ENCODE data around the gene EPDR1.

Gene EPDR1

DNA sequence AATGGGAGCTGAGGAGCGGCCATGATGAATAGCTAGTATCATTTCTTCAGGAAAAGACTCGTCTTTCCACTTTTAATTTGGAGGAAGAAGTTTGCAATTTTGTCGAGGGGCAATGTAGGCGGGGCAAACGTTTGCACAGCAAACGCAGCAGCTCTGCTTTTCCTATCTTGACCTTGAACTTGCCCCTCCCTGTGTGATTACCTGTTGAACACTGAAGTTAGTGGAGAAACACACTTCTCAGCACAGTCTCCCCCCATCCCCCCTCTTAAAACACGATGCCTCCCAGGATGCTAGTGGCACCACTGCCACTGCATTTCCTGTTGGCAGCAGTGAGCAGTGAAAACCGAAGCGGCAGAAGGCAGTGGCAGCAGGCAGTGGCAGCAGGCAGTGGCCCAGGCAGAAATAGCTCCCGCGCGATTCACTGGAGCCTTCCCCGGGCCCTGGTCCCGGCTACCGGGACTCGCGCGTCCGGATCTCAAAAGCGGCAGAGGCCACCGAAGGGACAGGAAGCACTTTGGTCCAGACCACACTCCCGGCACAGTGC lies at the start of gene EPDR1:
Gene EPDR1, plus strand, starts transcription at position 336 of the 544 bp plus-strand sequence. CDS start 300 bp downstream, outside the sequence.
- no peak for DNase-seq (ENCODE audit: low read depth in 2 of 2)

DNA sequence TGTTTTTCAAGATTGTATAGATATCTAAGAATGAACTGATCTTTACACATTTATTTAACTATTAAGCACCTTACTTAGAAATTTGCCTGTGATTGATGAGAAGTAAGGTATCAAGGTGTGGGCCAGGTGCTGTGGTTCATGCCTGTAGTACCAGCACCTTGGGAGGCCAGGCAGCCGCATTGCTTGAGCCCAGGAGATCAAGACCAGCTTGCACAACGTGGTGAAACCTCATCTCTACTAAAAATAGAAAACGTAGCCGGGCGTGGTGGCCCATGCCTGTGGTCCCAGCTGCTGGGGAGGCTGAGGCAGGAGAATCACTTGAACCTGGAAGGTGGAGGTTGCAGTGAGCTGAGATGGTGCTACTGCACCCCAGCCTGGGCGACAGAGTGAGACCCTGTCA lies 38.4 kb upstream of the EPDR1 start:
- DNase-seq (ENCODE audit: low read depth in 2 of 2), result no peak

DNA sequence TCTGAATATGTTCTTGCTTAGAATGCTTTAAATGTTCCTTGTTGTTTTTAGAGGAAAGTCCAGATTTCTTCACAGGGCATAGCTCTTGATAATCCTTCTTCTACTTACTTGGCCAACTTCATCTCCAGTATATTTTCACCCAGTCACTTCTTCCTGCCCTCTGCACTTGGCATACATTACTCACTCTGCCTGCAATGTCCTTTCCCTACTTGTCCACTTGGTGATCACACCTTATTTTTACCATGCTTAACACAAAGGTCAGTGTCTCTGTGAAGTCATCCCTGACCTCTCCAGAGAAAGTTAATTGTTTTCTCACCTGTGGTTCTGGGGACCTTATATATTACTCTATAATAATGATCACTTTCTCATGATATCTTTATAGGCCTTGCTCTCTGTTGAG lies 27.1 kb upstream of the EPDR1 start:
- no peak for DNase-seq (ENCODE audit: low read depth in 2 of 2)

DNA sequence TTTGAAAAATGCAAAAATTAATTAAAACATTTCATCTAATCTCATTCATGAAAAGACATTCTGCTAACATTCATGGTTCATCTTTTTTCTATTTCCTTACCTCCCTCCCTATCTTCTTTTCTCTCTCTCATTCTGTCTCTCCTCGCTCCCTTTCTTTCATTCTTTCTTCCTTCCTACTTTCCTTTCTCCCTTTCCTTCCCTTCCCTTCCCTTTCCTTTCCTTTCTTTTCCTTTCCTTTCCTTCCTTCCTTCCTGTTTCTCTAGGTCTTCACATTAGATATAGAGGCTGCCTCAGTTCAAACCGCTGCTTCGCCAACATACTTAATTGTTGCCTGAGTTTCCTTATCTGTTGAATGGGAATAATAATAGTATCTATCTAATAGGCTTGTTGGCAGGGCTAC lies 25.8 kb upstream of the EPDR1 start:
- DNase-seq (ENCODE audit: low read depth in 2 of 2), result no peak

DNA sequence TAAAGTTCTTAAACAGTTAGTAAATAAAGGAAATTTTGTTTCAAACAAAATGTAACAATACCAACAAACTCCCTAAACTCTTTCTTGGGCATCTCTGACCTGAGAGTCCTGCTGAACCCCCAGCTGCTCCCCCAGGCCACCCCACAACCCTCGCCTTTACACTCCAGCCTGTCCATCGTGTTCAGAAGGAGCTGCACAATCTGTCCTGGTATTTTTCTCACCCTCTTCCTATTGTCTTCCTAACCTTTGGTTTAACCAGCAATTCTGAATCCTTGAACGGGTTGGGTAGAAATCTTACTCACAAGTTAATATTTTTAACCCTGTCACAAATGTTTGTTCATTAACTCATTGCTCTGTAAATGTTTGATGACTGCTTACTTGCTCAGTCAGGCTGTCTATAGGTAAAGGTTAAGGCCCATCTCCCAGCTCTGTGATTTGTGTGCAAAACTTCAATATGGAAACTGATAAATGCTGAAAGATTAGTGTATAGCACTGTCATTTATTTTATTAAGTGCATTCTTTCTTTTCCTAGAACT lies 20.7 kb upstream of the EPDR1 start:
- DNase-seq (ENCODE audit: low read depth in 2 of 2), result no peak

DNA sequence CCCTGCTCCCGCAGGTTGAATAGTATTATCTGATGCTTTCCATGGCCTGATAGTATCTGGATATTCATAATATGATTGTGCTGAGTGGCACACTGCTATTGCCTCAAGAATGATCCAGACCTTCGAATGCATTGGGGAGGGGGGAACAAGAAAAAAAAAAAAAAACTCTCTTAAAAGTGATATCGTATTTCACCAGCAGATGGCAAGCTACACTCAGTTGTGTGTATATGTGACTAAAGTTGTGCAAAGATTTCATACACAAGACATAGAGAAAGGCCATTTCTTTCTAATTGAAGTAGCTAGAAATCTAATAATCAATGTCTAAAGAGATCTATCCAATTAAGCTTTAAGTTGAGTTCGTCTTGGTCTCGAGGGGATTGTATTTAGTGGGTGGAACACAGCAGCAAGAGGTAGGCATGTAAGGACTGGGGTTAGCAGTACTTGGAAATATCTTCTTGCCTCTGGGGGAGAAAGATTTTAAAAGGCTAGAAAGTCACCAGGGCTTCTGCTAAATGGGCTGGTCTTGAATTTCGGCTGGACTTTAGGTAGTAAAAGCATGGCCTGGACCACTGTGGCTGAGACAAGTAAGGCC lies 19.1 kb upstream of the EPDR1 start:
- DNase-seq (ENCODE audit: low read depth in 2 of 2), result no peak

DNA sequence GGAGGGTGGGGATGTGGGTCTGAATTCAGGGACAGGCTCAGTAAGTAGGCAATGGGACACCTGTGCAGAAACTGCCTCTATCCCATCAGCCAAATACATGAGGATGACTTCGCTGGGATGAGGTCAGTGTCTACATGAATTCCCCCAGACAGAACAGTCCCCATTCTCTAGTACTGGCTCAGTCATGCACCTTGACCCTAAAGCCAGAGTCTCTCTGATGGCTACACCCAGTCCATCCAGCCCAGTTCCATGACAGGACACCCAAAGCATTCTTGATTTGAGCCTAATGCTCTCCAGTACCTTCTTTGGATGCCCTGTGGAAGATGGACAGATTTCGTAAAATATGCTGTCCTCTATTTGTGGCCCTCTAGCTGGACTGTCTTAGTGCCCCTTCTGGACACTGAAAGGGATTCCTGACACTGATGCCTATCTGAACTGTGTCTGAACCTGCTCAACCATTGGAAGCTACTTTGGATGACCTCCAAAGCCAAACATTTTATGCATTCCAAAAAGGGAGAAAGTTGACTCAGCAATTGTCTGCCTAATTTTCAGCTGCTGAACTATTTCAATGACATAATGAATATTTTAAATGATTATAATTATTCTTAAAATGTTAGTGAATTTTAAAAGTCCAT lies 18.4 kb upstream of the EPDR1 start:
- no peak for DNase-seq (ENCODE audit: low read depth in 2 of 2)

DNA sequence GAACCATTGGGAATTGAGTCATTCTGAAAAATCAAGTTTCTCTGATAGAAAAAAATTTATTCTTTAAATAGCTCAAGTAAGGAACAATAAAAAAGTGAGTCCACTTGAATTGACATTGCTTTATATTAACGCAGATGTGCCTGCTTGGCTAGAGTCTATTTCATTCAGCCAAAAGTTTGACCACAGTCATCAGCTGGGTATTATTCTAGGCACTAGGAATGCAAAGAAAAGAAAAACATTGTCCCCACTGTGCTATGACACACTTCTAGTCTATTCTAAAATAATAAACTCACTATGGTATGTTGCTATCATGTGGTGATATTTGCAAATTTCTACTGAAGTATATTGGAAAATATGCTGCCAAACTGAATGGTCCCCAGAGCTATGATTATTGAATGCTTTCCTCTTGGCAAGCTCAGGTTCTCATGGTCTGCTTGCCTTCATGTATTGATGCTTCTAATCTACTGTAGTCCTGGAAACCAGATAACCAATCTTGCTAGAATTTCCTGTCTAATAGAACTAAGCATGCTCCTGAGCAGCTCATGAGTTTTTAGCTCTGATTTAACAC lies 12.1 kb upstream of the EPDR1 start:
- no peak for DNase-seq (ENCODE audit: low read depth in 2 of 2)

DNA sequence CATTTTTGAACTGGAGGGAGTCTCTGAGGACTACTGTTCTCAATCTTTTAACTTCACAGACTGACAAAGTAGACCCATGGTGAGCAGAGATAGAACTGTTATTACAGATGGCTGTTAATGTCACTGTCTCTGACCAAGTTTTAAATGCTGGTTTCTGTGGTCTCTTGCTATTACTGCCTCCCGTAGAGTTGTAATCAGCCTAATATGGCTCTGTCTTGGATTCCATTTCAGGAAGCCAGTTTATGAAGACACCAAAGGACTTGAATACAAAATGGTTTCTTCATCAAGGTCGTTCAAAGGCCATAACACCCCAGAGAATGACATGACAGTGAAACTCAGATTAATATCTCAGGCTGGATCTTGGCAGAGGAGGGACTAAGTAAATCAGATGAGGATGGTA lies 7.7 kb upstream of the EPDR1 start:
- no peak for DNase-seq (ENCODE audit: low read depth in 2 of 2)

DNA sequence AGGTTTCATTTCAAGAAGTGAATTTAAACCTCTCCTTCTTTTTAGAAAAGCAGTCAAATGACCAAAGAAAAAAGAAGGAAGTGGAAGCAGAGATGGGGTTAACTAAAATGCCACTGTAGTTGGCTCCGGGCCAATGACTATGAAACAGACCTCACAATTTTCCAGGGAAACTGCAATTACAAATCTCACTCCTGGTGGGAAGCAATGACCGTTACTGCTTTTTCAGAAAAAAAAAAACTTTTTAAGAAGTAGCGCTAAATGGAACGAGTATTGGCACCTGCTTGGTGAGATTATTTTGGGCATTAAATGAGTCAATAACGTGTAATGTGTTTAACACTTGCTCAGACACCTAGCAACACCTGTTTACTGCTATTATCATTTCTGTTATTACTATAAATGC lies 5.0 kb upstream of the EPDR1 start:
- no peak for DNase-seq (ENCODE audit: low read depth in 2 of 2)

DNA sequence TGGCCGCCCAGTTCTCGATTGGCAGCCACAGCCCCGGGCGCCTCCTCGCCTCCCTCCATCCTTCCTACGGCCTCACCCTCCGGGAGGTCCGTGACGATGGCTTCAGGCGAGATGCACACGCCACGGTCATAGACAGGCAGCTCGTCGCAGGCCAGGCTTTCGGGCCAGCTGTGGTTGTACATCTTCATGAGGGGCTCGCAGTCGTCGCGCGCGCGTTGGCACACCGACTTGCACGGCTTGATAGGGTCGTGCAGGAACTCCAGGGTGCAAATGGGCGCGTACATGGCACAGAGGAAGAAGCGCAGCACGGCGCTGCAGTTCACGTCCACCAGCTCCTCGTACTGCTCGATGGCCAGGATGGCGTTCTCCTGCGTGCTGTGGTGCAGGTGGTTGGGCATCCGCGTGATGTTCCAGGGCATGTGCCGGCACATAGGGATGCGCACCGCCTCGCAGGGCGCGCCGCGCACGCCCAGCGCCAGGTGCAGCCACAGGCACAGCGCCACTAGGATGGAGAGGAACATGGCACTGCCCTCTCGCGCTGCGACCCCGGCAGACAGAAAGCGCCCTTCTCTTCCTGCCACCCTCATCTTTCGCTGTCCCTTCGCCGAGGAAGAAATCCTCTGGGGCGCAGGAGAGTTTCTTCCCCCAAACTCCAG lies 4.3 kb upstream of the EPDR1 start:
- DNase-seq (ENCODE audit: low read depth in 2 of 2), result no peak

DNA sequence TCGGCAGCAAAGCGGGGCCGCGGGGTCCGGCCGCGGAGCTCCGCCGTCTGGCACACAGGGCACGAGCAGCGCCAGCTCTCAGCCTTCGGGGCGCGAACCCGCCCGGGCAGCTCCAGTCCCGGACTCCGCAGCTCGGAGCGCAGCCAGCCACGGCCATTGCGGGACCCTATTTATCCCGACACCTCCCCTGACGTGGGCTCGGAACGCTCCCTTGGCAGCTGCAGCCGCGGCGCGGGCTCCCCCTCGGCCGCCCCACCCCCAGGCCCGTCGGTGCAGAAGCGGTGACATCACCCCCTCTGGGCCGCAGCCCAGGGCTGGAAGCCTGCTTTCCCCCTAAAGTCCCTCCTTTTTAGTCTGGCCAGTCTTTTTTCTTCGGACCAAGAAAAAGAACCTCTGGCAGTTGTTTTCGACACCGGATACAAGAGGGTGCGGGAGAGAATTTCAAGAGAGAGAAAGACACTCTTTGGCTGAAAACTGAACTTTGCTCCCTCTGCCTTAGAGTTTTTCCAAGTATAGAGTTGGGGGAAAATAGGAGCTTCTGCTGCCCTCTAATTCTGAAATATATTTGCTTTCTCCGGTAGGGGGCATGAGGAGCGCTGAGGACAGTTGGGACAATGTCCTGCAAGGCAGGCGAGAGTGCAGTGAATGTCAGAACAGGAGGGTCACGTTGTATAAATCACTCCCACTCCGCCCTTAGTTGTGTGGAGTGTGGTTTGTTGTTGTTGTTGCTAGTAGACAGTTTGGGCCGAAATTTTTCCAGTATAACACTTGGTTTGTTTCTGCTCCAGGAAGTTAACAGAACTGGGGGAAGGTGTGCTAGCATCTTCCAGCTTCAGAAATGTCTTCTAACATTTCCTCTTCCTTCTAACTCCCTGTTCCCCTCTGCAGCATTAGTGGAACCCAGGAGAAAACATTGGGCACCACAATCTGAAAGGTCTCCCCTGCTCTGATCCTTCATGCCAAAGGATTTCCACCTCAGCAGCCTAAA lies 3.5 kb upstream of the EPDR1 start, which contains the start of gene SFRP4:
Gene SFRP4, minus strand, starts transcription at position 145 of the 988 bp plus-strand sequence. CDS start 280 bp downstream, outside the sequence.
- no peak for DNase-seq (ENCODE audit: low read depth in 2 of 2)

DNA sequence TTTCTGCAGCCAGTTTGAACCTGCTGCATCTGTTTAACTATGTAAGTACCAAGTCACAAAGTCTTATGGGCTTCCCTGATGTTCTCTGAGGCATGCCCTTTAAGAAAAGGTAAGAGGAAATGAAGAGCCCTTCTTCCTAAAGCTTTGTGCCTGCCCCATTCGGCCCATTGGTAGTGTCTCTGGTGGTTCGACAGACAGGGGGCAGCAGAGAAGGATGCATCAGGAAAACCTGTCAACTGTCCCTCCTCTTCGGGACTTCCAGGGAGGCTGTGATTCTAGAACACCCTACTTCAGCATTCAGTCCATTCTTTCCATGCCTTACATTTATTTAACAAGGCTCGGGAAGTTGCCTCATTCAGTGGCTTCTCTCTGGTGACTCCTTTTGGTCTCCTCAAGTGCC lies 1.9 kb upstream of the EPDR1 start:
- DNase-seq (ENCODE audit: low read depth in 2 of 2), result no peak

DNA sequence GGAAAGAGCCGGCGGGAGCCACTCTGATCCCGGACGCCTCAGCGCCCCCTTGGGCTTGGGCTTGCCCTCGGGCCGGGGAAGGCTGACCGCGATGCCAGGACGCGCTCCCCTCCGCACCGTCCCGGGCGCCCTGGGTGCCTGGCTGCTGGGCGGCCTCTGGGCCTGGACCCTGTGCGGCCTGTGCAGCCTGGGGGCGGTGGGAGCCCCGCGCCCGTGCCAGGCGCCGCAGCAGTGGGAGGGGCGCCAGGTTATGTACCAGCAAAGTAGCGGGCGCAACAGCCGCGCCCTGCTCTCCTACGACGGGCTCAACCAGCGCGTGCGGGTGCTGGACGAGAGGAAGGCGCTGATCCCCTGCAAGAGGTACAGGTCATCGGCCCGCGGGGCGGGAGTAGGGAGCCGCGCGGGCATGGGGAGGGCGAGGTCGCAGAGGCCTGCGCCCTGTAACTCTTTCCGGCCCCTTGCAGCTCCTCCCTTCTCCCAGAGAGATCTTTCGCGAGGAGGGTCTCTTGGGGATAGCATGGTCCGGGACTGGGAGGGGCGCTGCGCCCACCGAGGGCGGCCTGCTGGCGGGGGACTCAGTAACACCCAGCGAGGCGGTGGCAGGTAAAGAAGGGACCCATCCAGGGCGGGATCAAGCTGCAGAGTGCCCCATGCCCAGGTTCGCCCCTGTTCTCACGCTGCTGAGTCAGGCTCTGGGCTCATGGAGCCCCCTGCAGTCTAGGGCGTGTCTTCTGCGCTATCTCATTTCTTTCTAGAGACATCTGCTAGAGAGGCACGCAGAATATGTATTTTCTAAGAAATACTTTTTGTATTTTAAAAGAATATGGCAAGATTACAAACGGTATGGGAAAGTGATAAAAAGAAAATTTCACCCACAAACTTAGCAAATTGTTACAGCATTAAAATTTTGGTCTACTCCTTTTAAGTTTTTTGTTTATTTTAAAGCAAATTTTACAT lies 687 bp downstream of the EPDR1 start:
- no peak for DNase-seq (ENCODE audit: low read depth in 2 of 2)

DNA sequence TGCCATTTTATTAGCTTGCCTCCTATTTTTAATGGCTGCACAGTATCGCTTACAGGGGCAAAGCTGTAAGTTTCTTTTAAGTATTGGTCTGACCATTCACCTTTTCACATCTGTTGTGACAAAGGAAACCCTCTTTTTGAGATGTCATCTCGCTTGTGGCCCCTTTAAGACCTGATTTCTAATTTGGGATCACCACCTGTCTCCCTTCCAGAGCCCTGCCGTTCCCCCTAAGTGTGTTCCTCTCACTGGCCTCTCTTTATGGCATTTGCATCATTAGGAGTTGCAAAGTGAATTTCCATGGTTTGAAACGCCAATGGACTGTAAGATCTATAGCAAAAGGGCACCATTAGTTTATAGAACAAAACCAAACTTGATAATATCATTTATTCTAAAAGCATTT lies 1.4 kb downstream of the EPDR1 start:
- DNase-seq (ENCODE audit: low read depth in 2 of 2), result no peak

DNA sequence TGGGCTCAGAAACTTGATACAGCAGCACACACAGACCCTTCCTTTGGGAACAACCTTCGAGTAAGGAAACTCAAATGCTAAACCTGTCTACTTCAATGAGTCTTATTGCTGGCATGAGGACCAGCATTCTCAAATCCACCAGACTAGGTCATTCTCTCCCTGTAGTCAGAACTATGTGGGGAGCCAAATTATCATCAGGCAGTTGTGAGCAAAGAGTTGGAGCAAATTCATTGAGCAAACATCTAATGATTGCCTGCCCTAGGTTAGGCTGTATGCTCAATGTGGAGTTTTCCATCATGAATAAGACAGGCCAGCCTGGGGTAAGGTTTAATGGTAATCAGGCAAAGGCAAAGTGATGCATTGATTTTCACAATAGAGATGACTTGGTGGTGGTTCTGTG lies 3.6 kb downstream of the EPDR1 start:
- no peak for DNase-seq (ENCODE audit: low read depth in 2 of 2)

DNA sequence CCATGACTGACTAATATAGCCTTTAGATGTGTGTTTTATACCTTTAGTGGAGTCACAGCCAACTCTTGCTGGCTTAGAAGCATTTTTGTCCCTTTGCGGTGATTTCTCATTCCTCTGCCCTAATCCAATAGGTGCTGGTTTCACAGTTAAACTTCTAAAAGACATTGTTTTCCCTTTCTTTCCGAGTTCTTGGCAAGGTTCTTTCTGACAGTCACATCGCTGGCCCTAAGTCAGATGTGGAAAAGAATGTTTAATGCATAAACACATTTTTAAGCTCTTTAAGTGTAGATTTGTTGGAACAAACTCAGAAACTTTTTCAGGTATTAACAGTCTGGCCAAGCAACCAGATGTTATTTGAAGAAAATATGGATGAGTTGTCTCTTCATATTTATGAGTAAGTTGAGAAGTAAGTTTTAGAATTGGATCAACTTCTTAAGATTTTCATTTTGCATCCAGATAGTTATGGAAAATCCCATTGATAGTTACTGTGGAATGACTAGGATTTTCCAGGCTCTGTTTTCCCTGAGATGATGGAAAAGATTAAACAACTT lies 4.1 kb downstream of the EPDR1 start:
- DNase-seq (ENCODE audit: low read depth in 2 of 2), result no peak

DNA sequence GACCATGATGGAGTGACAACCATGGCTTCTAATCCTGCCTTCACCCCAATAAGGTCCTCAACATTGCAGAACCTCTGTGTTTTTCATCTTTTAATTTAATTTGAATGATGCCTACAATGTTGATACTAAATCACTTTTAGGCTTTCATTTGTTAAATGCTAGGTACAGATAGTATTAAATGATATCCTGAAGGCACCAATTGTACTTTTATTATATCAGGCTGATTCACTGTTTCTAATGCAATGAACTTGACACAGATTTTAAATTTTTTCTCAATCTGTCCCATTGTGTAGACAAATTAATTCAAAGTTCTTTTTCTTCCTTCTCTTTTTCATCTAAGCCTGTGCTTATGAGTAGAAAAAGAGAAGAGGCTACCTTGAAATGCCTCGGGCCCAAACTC lies 5.2 kb downstream of the EPDR1 start:
- no peak for DNase-seq (ENCODE audit: low read depth in 2 of 2)

DNA sequence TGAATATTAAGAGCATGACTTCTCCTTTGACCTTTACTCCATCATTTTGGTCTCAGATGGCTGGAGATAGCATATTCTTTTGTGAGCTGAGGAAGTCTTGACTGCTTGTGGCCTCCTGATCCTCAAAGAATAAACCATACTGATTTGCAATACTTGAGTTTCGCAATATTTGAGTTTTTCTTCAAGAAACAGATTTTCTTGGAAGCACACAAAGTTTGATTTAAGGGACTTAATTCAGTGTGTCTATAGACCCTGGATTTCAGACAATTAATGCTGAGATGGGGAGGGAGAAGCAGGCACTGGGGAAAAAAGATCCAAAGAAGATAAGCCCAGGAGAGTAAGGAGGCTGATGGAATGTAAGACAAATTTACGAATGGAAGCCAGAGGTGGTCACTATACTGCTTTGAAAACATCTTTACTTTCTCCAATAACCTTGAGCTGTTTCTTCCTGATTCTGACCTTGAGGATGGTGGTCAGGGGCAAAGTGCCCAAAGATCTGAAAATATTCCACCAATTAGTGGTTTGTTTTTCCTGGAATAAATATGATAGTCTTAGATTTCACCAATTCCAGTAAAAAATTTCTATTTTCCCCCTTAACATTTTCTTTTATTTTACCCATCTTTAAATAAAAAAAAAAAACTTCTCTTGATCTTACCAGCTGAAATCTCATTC lies 7.5 kb downstream of the EPDR1 start:
- DNase-seq (ENCODE audit: low read depth in 2 of 2), result no peak
